ENCODE data around the gene WDR53.
"Not testable (repeated sequence)": the region's sequence is repeated elsewhere in the genome, so short reads cannot be mapped to it uniquely, and the experiment has no call there.

DNA sequence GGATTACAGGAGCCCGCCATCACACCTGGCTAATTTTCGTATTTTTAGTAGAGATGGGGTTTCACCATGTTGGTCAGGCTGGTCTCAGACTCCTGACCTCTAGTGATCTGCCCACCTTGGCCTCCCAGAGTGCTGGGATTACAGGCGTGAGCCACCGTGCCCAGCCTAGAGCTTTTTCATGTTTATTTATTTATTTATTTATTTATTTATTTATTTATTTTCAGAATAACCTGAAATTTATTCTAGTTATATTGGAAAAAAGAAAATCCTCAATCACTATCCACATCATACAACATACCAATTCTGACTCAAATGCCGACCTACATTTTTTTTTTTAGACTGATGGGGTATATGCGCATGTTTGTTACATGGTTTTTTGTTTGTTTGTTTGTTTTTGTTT, 46.9 kb upstream of the WDR53 start:
- TF ChIP-seq EZH2 (IDR thresholded peaks at IDR 0.05; ENCODE audit: insufficient read depth, low read length), result not testable (repeated sequence)
- TF ChIP-seq, protein P1, sequence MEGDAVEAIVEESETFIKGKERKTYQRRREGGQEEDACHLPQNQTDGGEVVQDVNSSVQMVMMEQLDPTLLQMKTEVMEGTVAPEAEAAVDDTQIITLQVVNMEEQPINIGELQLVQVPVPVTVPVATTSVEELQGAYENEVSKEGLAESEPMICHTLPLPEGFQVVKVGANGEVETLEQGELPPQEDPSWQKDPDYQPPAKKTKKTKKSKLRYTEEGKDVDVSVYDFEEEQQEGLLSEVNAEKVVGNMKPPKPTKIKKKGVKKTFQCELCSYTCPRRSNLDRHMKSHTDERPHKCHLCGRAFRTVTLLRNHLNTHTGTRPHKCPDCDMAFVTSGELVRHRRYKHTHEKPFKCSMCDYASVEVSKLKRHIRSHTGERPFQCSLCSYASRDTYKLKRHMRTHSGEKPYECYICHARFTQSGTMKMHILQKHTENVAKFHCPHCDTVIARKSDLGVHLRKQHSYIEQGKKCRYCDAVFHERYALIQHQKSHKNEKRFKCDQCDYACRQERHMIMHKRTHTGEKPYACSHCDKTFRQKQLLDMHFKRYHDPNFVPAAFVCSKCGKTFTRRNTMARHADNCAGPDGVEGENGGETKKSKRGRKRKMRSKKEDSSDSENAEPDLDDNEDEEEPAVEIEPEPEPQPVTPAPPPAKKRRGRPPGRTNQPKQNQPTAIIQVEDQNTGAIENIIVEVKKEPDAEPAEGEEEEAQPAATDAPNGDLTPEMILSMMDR (IDR thresholded peaks at IDR 0.05; ENCODE audit: insufficient read depth, low read depth, low read length), result not testable (repeated sequence)

Data from astrocyte (in vitro differentiated cells and primary cell).